Measurements from ENCODE around the gene ATRNL1.

ATRNL1 gene

DNA sequence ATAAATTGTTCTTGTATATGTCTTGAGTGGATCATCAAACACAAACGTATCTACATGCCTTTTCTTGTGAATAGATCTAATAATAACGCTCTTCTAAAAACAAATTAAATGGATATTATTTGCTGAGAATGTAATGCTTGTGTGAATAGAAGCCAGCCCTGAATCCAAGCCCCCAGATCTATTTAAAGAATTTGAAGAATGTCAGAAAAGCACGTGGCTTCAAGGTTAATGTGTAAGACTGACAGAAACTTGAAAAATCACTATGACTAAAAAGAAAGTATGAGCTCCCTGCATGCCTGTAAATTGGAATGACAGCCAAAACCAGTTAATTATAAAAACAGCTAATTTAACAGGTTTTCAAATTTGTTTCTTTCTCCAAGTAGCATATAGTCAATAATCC is 43.2 kb upstream of the ATRNL1 start:
- no peak overlapping the region for H2AFZ ChIP-seq (ENCODE audit: low read depth, low read length)
- peaks cover 21% of the 10 kb centered on the region for H3K27me3 ChIP-seq (ENCODE audit: insufficient read depth, low read length, poor library complexity)
- H3K9me3 ChIP-seq (ENCODE audit: insufficient read depth, low read length, severe bottlenecking): no peaks in the 10 kb centered on the region
- H4K20me1 ChIP-seq (ENCODE audit: insufficient read depth, low read length): no peaks in the 10 kb centered on the region
- no peak overlapping the region for H3K27ac ChIP-seq (ENCODE audit: low read length)
- no peak for ATAC-seq (ENCODE audit: insufficient read depth, low read depth)
- no peak for TF ChIP-seq EZH2 (IDR thresholded peaks at IDR 0.05; ENCODE audit: borderline replicate concordance, low read depth, low read length, severe bottlenecking)
- TF ChIP-seq, protein P1, sequence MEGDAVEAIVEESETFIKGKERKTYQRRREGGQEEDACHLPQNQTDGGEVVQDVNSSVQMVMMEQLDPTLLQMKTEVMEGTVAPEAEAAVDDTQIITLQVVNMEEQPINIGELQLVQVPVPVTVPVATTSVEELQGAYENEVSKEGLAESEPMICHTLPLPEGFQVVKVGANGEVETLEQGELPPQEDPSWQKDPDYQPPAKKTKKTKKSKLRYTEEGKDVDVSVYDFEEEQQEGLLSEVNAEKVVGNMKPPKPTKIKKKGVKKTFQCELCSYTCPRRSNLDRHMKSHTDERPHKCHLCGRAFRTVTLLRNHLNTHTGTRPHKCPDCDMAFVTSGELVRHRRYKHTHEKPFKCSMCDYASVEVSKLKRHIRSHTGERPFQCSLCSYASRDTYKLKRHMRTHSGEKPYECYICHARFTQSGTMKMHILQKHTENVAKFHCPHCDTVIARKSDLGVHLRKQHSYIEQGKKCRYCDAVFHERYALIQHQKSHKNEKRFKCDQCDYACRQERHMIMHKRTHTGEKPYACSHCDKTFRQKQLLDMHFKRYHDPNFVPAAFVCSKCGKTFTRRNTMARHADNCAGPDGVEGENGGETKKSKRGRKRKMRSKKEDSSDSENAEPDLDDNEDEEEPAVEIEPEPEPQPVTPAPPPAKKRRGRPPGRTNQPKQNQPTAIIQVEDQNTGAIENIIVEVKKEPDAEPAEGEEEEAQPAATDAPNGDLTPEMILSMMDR (IDR thresholded peaks at IDR 0.05; ENCODE audit: borderline replicate concordance, extremely low read depth, low read length, poor library complexity, severe bottlenecking): no peak
- H3K4me1 ChIP-seq (ENCODE audit: insufficient read depth, low read length): no peaks in the 10 kb centered on the region
- no peak for DNase-seq
- no peak overlapping the region for H3K9ac ChIP-seq (ENCODE audit: low read depth, low read length)
- H3K4me2 ChIP-seq (ENCODE audit: insufficient read depth, low read length): no peak overlapping the region
- no peak overlapping the region for H3K4me3 ChIP-seq (ENCODE audit: low read depth in 1 of 2, low read length in 2 of 2)
- no peaks in the 10 kb centered on the region for H3K36me3 ChIP-seq (ENCODE audit: insufficient read depth, low read length)
- H3K79me2 ChIP-seq (ENCODE audit: insufficient read depth, low read length): no peaks in the 10 kb centered on the region

DNA sequence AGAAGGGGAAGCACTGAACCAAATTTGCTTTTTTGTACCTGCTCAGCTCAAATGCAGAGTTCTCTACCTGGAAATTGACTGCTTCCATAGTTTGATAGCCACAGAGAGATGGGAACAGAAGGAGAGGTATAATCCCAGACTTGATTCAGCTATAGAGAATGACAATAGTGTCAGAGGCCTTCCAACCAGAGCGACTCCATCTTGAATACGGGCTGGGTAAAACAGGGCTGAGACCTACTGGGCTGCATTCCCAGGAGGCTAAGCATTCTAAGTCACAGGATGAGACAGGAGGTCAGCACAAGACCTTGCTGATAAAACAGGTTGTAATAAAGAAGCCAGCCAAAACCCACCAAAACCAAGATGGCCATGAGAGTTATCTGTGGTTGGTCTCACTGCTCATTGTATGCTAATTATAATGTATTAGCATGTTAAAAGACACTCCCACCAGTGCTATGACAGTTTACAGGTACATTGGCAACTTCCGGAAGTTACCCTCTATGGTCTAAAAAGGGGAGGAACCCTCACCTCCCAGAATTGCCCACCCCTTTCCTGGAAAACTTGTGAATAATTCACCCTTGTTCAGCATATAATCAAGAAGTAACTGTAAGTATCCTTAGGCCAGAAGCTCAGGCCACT is 42.7 kb upstream of the ATRNL1 start:
- Histone ChIP-seq H3K4me3 (ENCODE audit: low read depth in 1 of 2, low read length in 2 of 2) (no peak overlapping the region), H3K79me2 (ENCODE audit: insufficient read depth, low read length) (no peaks in the 10 kb centered on the region), H3K27me3 (ENCODE audit: insufficient read depth, low read length, poor library complexity) (peaks cover 23% of the 10 kb centered on the region), H3K9me3 (ENCODE audit: insufficient read depth, low read length, severe bottlenecking) (no peaks in the 10 kb centered on the region), H3K4me1 (ENCODE audit: insufficient read depth, low read length) (no peaks in the 10 kb centered on the region), H3K4me2 (ENCODE audit: insufficient read depth, low read length) (no peak overlapping the region), H3K27ac (ENCODE audit: low read length) (no peak overlapping the region), H2AFZ (ENCODE audit: low read depth, low read length) (no peak overlapping the region), H3K36me3 (ENCODE audit: insufficient read depth, low read length) (no peaks in the 10 kb centered on the region), H4K20me1 (ENCODE audit: insufficient read depth, low read length) (no peaks in the 10 kb centered on the region), H3K9ac (ENCODE audit: low read depth, low read length) (no peak overlapping the region)
- DNase-seq (no peak), ATAC-seq (ENCODE audit: insufficient read depth, low read depth) (no peak)
- TF ChIP-seq EZH2 (IDR thresholded peaks at IDR 0.05; ENCODE audit: borderline replicate concordance, low read depth, low read length, severe bottlenecking): no peak
- TF ChIP-seq, protein P1 (IDR thresholded peaks at IDR 0.05; ENCODE audit: borderline replicate concordance, extremely low read depth, low read length, poor library complexity, severe bottlenecking): no peak

DNA sequence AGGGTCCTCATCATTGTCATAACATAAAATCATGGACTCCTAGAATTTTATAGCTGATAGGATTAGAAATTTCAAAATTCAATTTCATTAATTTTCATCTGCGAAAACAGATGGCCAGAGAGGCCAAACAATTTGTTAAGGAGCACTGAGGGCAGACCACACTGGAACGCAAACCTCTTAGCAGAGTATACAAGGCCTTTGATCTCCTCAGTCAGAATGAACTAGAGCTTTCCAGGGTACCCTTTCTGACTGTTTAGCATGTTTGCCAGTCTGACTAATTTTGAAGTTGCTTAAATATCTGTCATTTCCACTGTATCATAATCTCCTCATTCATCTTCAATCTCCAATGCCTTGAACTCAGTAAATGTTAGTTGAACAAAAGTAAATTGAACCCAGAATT is 41.9 kb upstream of the ATRNL1 start:
- TF ChIP-seq, protein P1 (IDR thresholded peaks at IDR 0.05; ENCODE audit: borderline replicate concordance, extremely low read depth, low read length, poor library complexity, severe bottlenecking): no peak
- no peak for TF ChIP-seq EZH2 (IDR thresholded peaks at IDR 0.05; ENCODE audit: borderline replicate concordance, low read depth, low read length, severe bottlenecking)
- no peak for ATAC-seq (ENCODE audit: insufficient read depth, low read depth)
- no peak for DNase-seq

More for the DNA sequence above, 41.9 kb upstream of the ATRNL1 start:
- Histone ChIP-seq H3K27ac (ENCODE audit: low read length) (no peak overlapping the region), H3K4me2 (ENCODE audit: insufficient read depth, low read length) (no peak overlapping the region), H3K9ac (ENCODE audit: low read depth, low read length) (no peak overlapping the region), H3K27me3 (ENCODE audit: insufficient read depth, low read length, poor library complexity) (peaks cover 23% of the 10 kb centered on the region), H3K4me3 (ENCODE audit: low read depth in 1 of 2, low read length in 2 of 2) (no peak overlapping the region), H3K9me3 (ENCODE audit: insufficient read depth, low read length, severe bottlenecking) (no peaks in the 10 kb centered on the region), H3K4me1 (ENCODE audit: insufficient read depth, low read length) (no peaks in the 10 kb centered on the region), H3K79me2 (ENCODE audit: insufficient read depth, low read length) (no peaks in the 10 kb centered on the region), H2AFZ (ENCODE audit: low read depth, low read length) (no peak overlapping the region), H4K20me1 (ENCODE audit: insufficient read depth, low read length) (no peaks in the 10 kb centered on the region), H3K36me3 (ENCODE audit: insufficient read depth, low read length) (no peaks in the 10 kb centered on the region)
